HG03097 (cell line): ENCODE data around the gene VPS37D.
A peak's percentile ranks its signal among the peaks of the same experiment; 100 is the strongest.

Experiments
- ATAC-seq: cut with Tn5 transposase; IDR thresholded peaks from one replicate; pipeline ENCODE4 v1.9.1; 2021; ENCODE audit not compliant: unreplicated experiment, low FRiP score

VPS37D gene

GRCh38 chr7:73678862-73679261 is 11.2 kb downstream of the VPS37D start:
- no peak for ATAC-seq

- no peak for ATAC-seq
Observed at GRCh38 chr7:73679709-73680108, 12.1 kb downstream of the VPS37D start.

- no peak for ATAC-seq
Observed at GRCh38 chr7:73680501-73680900, 12.9 kb downstream of the VPS37D start.

GRCh38 chr7:73681031-73681430 is 13.4 kb downstream of the VPS37D start:
- ATAC-seq: no peak

GRCh38 chr7:73682745-73683055 is 15.1 kb downstream of the VPS37D start:
- ATAC-seq: no peak

GRCh38 chr7:73683056-73683787 is 15.6 kb downstream of the VPS37D start, which contains the start of the genes BUD23 and DNAJC30:
TSS of gene BUD23 (plus strand) at chr7:73683597. CDS start at chr7:73683626, 29 bp downstream.
TSS of gene DNAJC30 (minus strand) at chr7:73683453. CDS start at chr7:73683423, 30 bp downstream.
- peak; percentile 85 for ATAC-seq

- ATAC-seq: no peak
Observed at GRCh38 chr7:73683788-73684693, 16.4 kb downstream of the VPS37D start.

- no peak for ATAC-seq
Observed at GRCh38 chr7:73685311-73685710, 17.7 kb downstream of the VPS37D start.

- ATAC-seq: no peak
Observed at GRCh38 chr7:73688288-73688687, 20.7 kb downstream of the VPS37D start.

- ATAC-seq: no peak
Observed at GRCh38 chr7:73690646-73691045, 23.0 kb downstream of the VPS37D start.

- no peak for ATAC-seq
Observed at GRCh38 chr7:73696372-73696771, 28.7 kb downstream of the VPS37D start.

- no peak for ATAC-seq
Observed at GRCh38 chr7:73698410-73698809, 30.8 kb downstream of the VPS37D start.

GRCh38 chr7:73699370-73700068 is 31.9 kb downstream of the VPS37D start:
- ATAC-seq: no peak

GRCh38 chr7:73700069-73700423 is 32.4 kb downstream of the VPS37D start:
- ATAC-seq: no peak

GRCh38 chr7:73700581-73701134 is 33.0 kb downstream of the VPS37D start:
- no peak for ATAC-seq

- ATAC-seq: no peak
Observed at GRCh38 chr7:73701357-73701995, 33.8 kb downstream of the VPS37D start.

- ATAC-seq: no peak
Observed at GRCh38 chr7:73702226-73702625, 34.6 kb downstream of the VPS37D start.

GRCh38 chr7:73702665-73703064 is 35.0 kb downstream of the VPS37D start:
- ATAC-seq: no peak

GRCh38 chr7:73703225-73703624 is 35.6 kb downstream of the VPS37D start:
- no peak for ATAC-seq
